Esophagus squamous epithelium (tissue), 4 donors: Measurements from ENCODE around the gene HOXD4.

ENCODE experiments used
- CTCF ChIP-seq, 6 experiments: fragments of 450-650 bp in 4 of 6; fragments of 200-600 bp in 2 of 6; sonication (generic) in 2 of 6; IDR thresholded peaks; one replicate each; pipeline ENCODE4 v1.5.1; 2016 to 2019; ENCODE audit warnings: antibody characterized with exemption in 6 of 6, mild to moderate bottlenecking in 4 of 6, moderate library complexity in 4 of 6
- POLR2A ChIP-seq, 4 donors: fragments of 450-650 bp; IDR thresholded peaks; one replicate each; pipeline ENCODE4 v1.6.1; 2017; ENCODE audit warnings: antibody characterized with exemption in 4 of 4, mild to moderate bottlenecking in 4 of 4, moderate library complexity in 3 of 4

GRCh38 chr2:176152350-176153181, 1.2 kb downstream of the HOXD4 start:
- TF ChIP-seq POLR2A (IDR thresholded peaks at IDR 0.05) (no peak), CTCF (IDR thresholded peaks at IDR 0.05) (no peak)
